GOT3 (cell line): ENCODE data around the gene SLC38A10.

Experiments used
- DNase-seq: peaks from one replicate; lab custom pipeline; 2025; ENCODE audit warnings: mixed read lengths; lab: John Stamatoyannopoulos, UW

Gene SLC38A10

GRCh38 chr17:81277946-81278693 is 17.0 kb downstream of the SLC38A10 start:
- DNase-seq: no peak

GRCh38 chr17:81277421-81277820 is 17.7 kb downstream of the SLC38A10 start:
- DNase-seq: no peak

- no peak for DNase-seq
These were observed 18.3 kb downstream of the SLC38A10 start for GRCh38 chr17:81276781-81277180.

- no peak for DNase-seq
These were observed 20.6 kb downstream of the SLC38A10 start for GRCh38 chr17:81274471-81274855.

GRCh38 chr17:81273698-81274470 is 21.2 kb downstream of the SLC38A10 start:
- DNase-seq: no peak

- no peak for DNase-seq
These were observed 22.5 kb downstream of the SLC38A10 start for GRCh38 chr17:81272616-81273015.

GRCh38 chr17:81271226-81271625 is 23.9 kb downstream of the SLC38A10 start:
- DNase-seq: no peak

GRCh38 chr17:81270279-81270678 is 24.8 kb downstream of the SLC38A10 start:
- DNase-seq: no peak

GRCh38 chr17:81267390-81268067 is 27.6 kb downstream of the SLC38A10 start:
- DNase-seq: no peak

GRCh38 chr17:81265576-81265975 is 29.5 kb downstream of the SLC38A10 start:
- DNase-seq: no peak

- DNase-seq: no peak
These were observed 30.5 kb downstream of the SLC38A10 start for GRCh38 chr17:81264640-81265039.

- no peak for DNase-seq
These were observed 31.5 kb downstream of the SLC38A10 start for GRCh38 chr17:81263371-81264181.

GRCh38 chr17:81261582-81262336 is 33.3 kb downstream of the SLC38A10 start:
- no peak for DNase-seq

- DNase-seq: no peak
These were observed 34.0 kb downstream of the SLC38A10 start for GRCh38 chr17:81261096-81261495.

- DNase-seq: no peak
These were observed 34.5 kb downstream of the SLC38A10 start for GRCh38 chr17:81260641-81261040.

- DNase-seq: no peak
These were observed 34.9 kb downstream of the SLC38A10 start for GRCh38 chr17:81260171-81260570.

GRCh38 chr17:81259058-81259605 is 36.0 kb downstream of the SLC38A10 start:
- DNase-seq: no peak

GRCh38 chr17:81258292-81258691 is 36.8 kb downstream of the SLC38A10 start:
- no peak for DNase-seq

GRCh38 chr17:81257533-81257932 is 37.6 kb downstream of the SLC38A10 start:
- no peak for DNase-seq

GRCh38 chr17:81256616-81257015 is 38.5 kb downstream of the SLC38A10 start:
- no peak for DNase-seq
